Astrocyte (in vitro differentiated cells and primary cell): Measurements from ENCODE around the gene DCT. TPM values are rescaled to one million over a fixed set of nuclear protein-coding genes. Genes with fewer than 3 reads are reported as not detected.

ENCODE experiments used
- DNase-seq: peaks from one replicate; pipeline ENCODE4 v3.0.0-alpha.2; 2010; ENCODE audit warnings: low read depth
- FAIRE-seq: peaks from 2 replicates; lab custom pipeline; 2011; peaks lifted over from hg19 to GRCh38; lab: Jason Lieb, UNC
- H2AFZ ChIP-seq: 2 replicates; pipeline ENCODE4 v1.6.0; 2012; ENCODE audit warnings: low read depth, low read length, inconsistent platforms
- H3K27ac ChIP-seq: 2 replicates; pipeline ENCODE4 v1.5.1; 2011; ENCODE audit warnings: low read depth, low read length, inconsistent platforms
- H3K27me3 ChIP-seq: 2 replicates; pipeline ENCODE4 v1.6.0; 2011; ENCODE audit warnings: low read length, inconsistent platforms; ENCODE audit not compliant: insufficient read depth
- H3K36me3 ChIP-seq: 2 replicates; pipeline ENCODE4 v1.5.1; 2011; ENCODE audit warnings: low read length, inconsistent platforms; ENCODE audit not compliant: insufficient read depth
- H3K4me1 ChIP-seq: 2 replicates; pipeline ENCODE4 v1.5.1; 2011; ENCODE audit warnings: low read length, inconsistent platforms; ENCODE audit not compliant: insufficient read depth
- H3K4me2 ChIP-seq: 2 replicates; pipeline ENCODE4 v1.6.0; 2012; ENCODE audit warnings: low read length, inconsistent platforms
- H3K4me3 ChIP-seq: 2 replicates; pipeline ENCODE4 v1.5.1; 2011; ENCODE audit warnings: low read depth, mild to moderate bottlenecking, low read length, inconsistent platforms; ENCODE audit not compliant: insufficient read depth
- H3K79me2 ChIP-seq: 2 replicates; pipeline ENCODE4 v1.6.0; 2012; ENCODE audit warnings: mild to moderate bottlenecking, low read length, inconsistent platforms; ENCODE audit not compliant: insufficient read depth
- H3K9ac ChIP-seq: 2 replicates; pipeline ENCODE4 v1.6.0; 2012; ENCODE audit warnings: mild to moderate bottlenecking, low read length, inconsistent platforms
- H3K9me3 ChIP-seq: 2 replicates; pipeline ENCODE4 v1.5.1; 2012; ENCODE audit warnings: low read depth, mild to moderate bottlenecking, low read length, inconsistent platforms; ENCODE audit not compliant: insufficient read depth
- H4K20me1 ChIP-seq: 2 replicates; pipeline ENCODE4 v1.6.0; 2012; ENCODE audit warnings: low read length, inconsistent platforms; ENCODE audit not compliant: insufficient read depth
- H3K27ac Mint-ChIP-seq: one replicate; pipeline ENCODE4 v1.8.0; 2021; ENCODE audit warnings: mild to moderate bottlenecking, mixed read lengths; ENCODE audit not compliant: unreplicated experiment
- H3K27me3 Mint-ChIP-seq: one replicate; pipeline ENCODE4 v1.8.0; 2021; ENCODE audit warnings: low read depth, mixed read lengths; ENCODE audit not compliant: unreplicated experiment
- H3K36me3 Mint-ChIP-seq: one replicate; pipeline ENCODE4 v1.8.0; 2021; ENCODE audit warnings: low read depth, mixed read lengths; ENCODE audit not compliant: unreplicated experiment
- H3K4me1 Mint-ChIP-seq: one replicate; pipeline ENCODE4 v1.8.0; 2021; ENCODE audit warnings: low read depth, mixed read lengths; ENCODE audit not compliant: unreplicated experiment
- H3K4me3 Mint-ChIP-seq: one replicate; pipeline ENCODE4 v1.8.0; 2021; ENCODE audit warnings: mild to moderate bottlenecking, moderate library complexity, mixed read lengths; ENCODE audit not compliant: unreplicated experiment
- H3K9me3 Mint-ChIP-seq: one replicate; pipeline ENCODE4 v1.8.0; 2021; ENCODE audit warnings: mild to moderate bottlenecking, mixed read lengths; ENCODE audit not compliant: unreplicated experiment
- CTCF ChIP-seq: IDR thresholded peaks from 2 replicates; pipeline ENCODE4 v1.5.1; 2011; ENCODE audit warnings: low read depth, mild to moderate bottlenecking, inconsistent platforms, low read length, moderate library complexity; ENCODE audit not compliant: insufficient read depth
- EZH2 ChIP-seq: IDR thresholded peaks from 2 replicates; pipeline ENCODE4 v1.6.1; 2012; ENCODE audit warnings: mild to moderate bottlenecking, low read length, inconsistent platforms; ENCODE audit not compliant: insufficient read depth
- total RNA-seq: library from RNA; stranded (reverse); gene quantifications from 2 replicates; pipeline ENCODE4 v1.2.1, GENCODE V29; 2021

The DCT gene
- total RNA-seq, 1 donor from 2014 or later = 0.05 TPM

- peaks cover 7% of the 10 kb centered on the region for H3K27me3 ChIP-seq
- H3K79me2 ChIP-seq = no peaks in the 10 kb centered on the region
- no peaks in the 10 kb centered on the region for H4K20me1 ChIP-seq
- Mint-ChIP-seq H3K4me1 (no peaks in the 10 kb centered on the region), H3K4me3 (no peak overlapping the region), H3K27ac (no peak overlapping the region), H3K36me3 (no peaks in the 10 kb centered on the region), H3K9me3 (peaks cover 3% of the 10 kb centered on the region), H3K27me3 (peaks cover 4% of the 10 kb centered on the region)
- H3K27ac ChIP-seq = no peak overlapping the region
- no peak overlapping the region for H3K4me3 ChIP-seq
- no peaks in the 10 kb centered on the region for H3K9me3 ChIP-seq
- H3K9ac ChIP-seq = no peak overlapping the region
- no peaks in the 10 kb centered on the region for H3K4me1 ChIP-seq
- no peak for TF ChIP-seq CTCF
- TF ChIP-seq EZH2 = no peak
- H2AFZ ChIP-seq = no peak overlapping the region
- H3K4me2 ChIP-seq = no peak overlapping the region
- H3K36me3 ChIP-seq = no peaks in the 10 kb centered on the region
- FAIRE-seq = no peak
- no peak for DNase-seq
Observed at GRCh38 chr13:94515911-94516310, 36.4 kb upstream of the DCT start.

DNA sequence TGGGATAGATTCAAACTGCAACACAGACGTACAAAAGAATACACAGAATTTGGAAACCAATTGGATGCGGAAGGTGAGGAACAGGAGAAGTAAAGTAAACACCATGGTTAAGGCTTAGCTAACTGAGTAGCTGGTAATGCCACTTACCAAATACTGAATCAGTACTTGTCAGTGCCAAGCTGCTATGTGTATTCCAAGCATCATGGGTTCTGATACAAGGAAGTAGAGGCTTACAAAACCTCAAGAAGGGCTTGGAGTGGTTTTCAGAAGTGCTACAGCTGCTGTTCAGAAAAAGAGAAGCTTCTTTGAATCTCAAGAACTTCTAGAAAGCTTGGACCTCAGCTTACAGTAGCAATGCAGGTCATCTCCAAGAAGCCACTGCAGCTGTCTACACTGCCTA is 35.9 kb upstream of the DCT start:
- no peak for FAIRE-seq
- H3K4me3 Mint-ChIP-seq = no peak overlapping the region

More for the DNA sequence above, 35.9 kb upstream of the DCT start:
- H4K20me1 ChIP-seq = no peaks in the 10 kb centered on the region
- TF ChIP-seq EZH2 (no peak), CTCF (no peak)
- no peak overlapping the region for H3K27ac Mint-ChIP-seq
- no peak overlapping the region for H3K4me3 ChIP-seq
- H3K9me3 ChIP-seq = no peaks in the 10 kb centered on the region
- no peaks in the 10 kb centered on the region for H3K36me3 ChIP-seq
- no peak overlapping the region for H3K27ac ChIP-seq
- no peak for DNase-seq
- H3K9ac ChIP-seq = no peak overlapping the region
- no peak overlapping the region for H2AFZ ChIP-seq
- H3K27me3 Mint-ChIP-seq = peaks cover 4% of the 10 kb centered on the region
- no peaks in the 10 kb centered on the region for H3K4me1 Mint-ChIP-seq
- H3K36me3 Mint-ChIP-seq = no peaks in the 10 kb centered on the region
- H3K27me3 ChIP-seq = peaks cover 3% of the 10 kb centered on the region
- no peak overlapping the region for H3K4me2 ChIP-seq
- no peaks in the 10 kb centered on the region for H3K79me2 ChIP-seq
- H3K4me1 ChIP-seq = no peaks in the 10 kb centered on the region
- peaks cover 3% of the 10 kb centered on the region for H3K9me3 Mint-ChIP-seq
